ENCODE results near the gene ESD.

GRCh38 chr13:46783504-46783903, 13.5 kb downstream of the ESD start:
- TF ChIP-seq CTCF (IDR thresholded peaks at IDR 0.05), result no peak
- TF ChIP-seq POLR2A (IDR thresholded peaks at IDR 0.05), result no peak
